Tibial nerve (tissue), 4 donors: Measurements from ENCODE around the gene CYTH4.

Source experiments
- EP300 ChIP-seq, 2 donors: sonication (generic); formaldehyde crosslinking; IDR thresholded peaks; one replicate each; pipeline ENCODE4 v1.6.1; 2017; ENCODE audit warnings: antibody characterized with exemption in 2 of 2, mild to moderate bottlenecking in 1 of 2
- POLR2A ChIP-seq, 2 donors: fragments of 450-650 bp; IDR thresholded peaks; one replicate each; pipeline ENCODE4 v1.6.1; 2017; ENCODE audit warnings: antibody characterized with exemption in 2 of 2, mild to moderate bottlenecking in 2 of 2, moderate library complexity in 2 of 2
- TF ChIP-seq, protein P1 (sequence below), 5 experiments: fragments of 200-600 bp in 3 of 5; fragments of 450-650 bp in 2 of 5; sonication (generic) in 3 of 5; IDR thresholded peaks; one replicate each; pipeline ENCODE4 v1.5.1; 2016 to 2019; ENCODE audit warnings: antibody characterized with exemption in 5 of 5, mild to moderate bottlenecking in 3 of 5, moderate library complexity in 2 of 5

DNA sequence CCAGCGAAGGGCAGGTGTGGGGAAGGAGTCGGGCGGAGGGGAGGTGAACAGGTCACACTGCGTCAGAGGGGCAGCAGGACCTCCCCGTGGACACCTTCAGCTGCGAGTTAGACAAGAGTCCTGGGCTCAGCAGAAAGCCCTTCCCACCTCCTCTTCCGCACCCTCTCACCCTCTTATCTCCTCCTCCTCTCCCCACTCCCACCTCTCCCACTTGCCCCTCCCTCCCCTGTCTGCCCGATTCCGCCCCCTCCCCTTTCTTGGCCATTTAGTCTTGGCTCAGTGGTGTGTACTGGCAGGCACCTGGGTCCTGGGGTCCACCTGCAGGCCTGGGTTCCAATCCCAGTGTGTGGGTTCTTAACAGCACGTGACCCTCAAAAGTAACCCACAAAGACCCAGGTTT, 37.2 kb downstream of the CYTH4 start:
- TF ChIP-seq POLR2A (IDR thresholded peaks at IDR 0.05), result no peak
- TF ChIP-seq, protein P1, sequence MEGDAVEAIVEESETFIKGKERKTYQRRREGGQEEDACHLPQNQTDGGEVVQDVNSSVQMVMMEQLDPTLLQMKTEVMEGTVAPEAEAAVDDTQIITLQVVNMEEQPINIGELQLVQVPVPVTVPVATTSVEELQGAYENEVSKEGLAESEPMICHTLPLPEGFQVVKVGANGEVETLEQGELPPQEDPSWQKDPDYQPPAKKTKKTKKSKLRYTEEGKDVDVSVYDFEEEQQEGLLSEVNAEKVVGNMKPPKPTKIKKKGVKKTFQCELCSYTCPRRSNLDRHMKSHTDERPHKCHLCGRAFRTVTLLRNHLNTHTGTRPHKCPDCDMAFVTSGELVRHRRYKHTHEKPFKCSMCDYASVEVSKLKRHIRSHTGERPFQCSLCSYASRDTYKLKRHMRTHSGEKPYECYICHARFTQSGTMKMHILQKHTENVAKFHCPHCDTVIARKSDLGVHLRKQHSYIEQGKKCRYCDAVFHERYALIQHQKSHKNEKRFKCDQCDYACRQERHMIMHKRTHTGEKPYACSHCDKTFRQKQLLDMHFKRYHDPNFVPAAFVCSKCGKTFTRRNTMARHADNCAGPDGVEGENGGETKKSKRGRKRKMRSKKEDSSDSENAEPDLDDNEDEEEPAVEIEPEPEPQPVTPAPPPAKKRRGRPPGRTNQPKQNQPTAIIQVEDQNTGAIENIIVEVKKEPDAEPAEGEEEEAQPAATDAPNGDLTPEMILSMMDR (IDR thresholded peaks at IDR 0.05), result no peak
- TF ChIP-seq EP300 (IDR thresholded peaks at IDR 0.05), result no peak
